Fibroblast of mammary gland (primary cell): Measurements from ENCODE around the gene FZD1.

Experiments
- DNase-seq: peaks from one replicate; pipeline ENCODE4 v3.0.0-alpha.2; 2010; ENCODE audit warnings: low read depth
- H3K4me3 ChIP-seq: 2 replicates; pipeline ENCODE4 v1.5.1; 2011; ENCODE audit warnings: low read depth, mild to moderate bottlenecking, low read length, moderate library complexity; ENCODE audit not compliant: control insufficient read depth
- TF ChIP-seq, protein P1 (sequence below): conservative IDR thresholded peaks from 2 replicates; pipeline ENCODE4 v1.5.1; 2011; ENCODE audit warnings: low read depth, low read length, inconsistent platforms; ENCODE audit not compliant: control insufficient read depth, insufficient read depth

FZD1 gene

DNA sequence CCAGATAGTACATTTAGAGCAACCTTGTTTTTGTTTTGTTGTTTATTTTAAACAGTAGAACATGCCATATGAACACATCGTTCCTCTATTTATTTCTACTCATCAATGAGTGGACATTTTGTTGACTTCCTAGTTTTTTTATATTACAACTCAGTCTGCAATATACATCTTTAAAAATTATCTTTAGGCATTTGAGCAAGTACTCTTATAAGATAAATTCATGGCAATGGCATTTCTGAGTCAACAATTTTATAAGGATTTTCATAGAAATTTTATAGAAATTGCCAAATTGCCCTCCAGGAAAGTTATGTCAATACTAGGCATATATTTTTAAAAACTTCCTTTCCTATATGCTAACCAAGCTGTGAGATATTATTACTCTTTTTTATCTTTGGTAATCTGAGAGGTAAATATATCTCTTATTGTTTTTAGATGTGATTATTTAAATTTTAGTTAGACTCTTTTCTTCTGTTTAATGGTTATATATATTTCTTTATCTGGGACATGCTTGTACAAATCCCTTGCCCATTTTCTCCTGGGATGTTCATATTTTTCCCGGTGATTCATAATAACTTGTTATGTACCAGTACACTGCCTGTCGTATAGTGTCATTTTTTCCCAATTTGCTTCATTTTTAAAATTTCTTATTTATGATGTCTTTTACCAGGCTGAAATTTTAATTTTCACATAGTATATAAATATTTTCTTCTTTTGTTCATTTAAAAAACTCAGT, 50.5 kb downstream of the FZD1 start:
- TF ChIP-seq, protein P1, sequence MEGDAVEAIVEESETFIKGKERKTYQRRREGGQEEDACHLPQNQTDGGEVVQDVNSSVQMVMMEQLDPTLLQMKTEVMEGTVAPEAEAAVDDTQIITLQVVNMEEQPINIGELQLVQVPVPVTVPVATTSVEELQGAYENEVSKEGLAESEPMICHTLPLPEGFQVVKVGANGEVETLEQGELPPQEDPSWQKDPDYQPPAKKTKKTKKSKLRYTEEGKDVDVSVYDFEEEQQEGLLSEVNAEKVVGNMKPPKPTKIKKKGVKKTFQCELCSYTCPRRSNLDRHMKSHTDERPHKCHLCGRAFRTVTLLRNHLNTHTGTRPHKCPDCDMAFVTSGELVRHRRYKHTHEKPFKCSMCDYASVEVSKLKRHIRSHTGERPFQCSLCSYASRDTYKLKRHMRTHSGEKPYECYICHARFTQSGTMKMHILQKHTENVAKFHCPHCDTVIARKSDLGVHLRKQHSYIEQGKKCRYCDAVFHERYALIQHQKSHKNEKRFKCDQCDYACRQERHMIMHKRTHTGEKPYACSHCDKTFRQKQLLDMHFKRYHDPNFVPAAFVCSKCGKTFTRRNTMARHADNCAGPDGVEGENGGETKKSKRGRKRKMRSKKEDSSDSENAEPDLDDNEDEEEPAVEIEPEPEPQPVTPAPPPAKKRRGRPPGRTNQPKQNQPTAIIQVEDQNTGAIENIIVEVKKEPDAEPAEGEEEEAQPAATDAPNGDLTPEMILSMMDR = no peak
- H3K4me3 ChIP-seq = no peak overlapping the region
- DNase-seq = no peak

DNA sequence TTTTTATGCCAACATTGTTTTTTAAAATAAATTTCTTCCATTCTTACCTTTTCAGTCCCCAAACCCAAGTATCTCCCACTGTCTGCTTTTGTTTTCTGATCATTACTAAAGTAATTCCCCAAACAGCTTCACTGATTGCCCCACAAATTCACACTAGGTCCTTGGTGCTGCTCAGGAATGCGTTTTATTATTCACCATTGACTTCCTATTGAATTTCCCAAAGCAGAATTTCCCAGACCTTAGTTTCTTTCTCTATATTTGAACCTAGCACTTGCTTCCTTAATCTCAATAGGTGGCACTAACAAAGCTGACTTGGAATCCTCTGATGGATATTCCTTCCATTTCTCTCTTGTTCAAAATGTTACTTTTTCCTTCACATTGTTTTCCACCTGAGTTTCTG, 52.2 kb downstream of the FZD1 start:
- no peak overlapping the region for H3K4me3 ChIP-seq
- TF ChIP-seq, protein P1 = no peak
- no peak for DNase-seq

DNA sequence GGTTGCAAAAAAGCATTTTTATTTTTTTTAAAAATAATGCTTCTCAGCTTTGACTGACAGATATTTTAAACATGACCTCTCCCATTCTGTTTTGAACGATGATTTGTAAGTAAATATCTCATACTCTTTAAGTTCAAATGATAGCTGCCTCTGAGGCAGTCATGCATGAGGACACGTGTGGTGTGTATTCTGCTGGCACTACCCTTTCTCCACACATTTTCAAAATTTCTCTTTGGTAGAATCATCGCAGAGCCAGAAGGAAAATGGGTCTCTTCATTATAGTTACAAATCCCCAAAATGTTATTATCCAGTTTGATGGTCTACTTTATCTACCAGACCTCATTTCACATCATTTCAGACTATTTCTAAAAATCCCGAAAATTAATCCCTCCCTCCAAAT, 55.1 kb downstream of the FZD1 start:
- H3K4me3 ChIP-seq = no peak overlapping the region
- no peak for DNase-seq
- TF ChIP-seq, protein P1 = no peak

DNA sequence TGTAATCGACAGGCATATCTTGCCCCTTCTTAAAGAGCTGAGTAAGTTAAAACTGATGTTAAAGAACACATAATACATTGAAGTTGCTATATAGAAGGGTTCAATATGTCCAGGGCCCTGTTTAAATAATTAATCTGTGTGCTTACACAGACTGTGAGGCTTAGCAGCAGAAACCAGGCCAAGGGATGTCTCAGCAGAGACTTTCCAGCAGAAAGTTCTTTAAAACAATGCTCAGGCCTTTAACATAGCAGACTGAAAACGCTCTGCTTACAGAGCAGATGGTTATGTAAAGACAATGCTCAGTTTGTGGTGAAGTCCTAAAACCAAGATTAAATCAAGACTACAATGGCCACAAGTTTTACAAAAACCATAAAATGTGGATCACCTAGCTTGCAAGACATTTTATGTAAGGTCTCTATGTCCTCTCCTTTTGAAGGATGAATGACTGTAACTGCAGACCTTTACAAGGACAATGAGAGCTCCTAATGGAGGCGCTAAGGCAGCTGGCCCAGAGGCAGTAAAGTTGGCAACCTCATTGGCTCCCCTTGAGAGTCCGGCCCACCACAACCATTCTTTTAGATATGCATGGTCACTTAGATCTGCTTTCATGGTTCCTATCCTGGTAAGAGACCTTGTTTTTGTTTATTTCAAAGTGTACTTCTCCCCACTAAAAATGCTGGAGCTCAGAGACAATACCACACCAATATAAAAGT, 56.3 kb downstream of the FZD1 start:
- no peak for DNase-seq
- H3K4me3 ChIP-seq = no peak overlapping the region
- TF ChIP-seq, protein P1 = no peak
